ENCODE measurements around the gene MSH2.

GRCh38 chr2:47429795-47430194, 26.8 kb downstream of the MSH2 start:
- TF ChIP-seq BACH2 (CRISPR knock-in tag; IDR thresholded peaks at IDR 0.05; ENCODE audit: borderline replicate concordance) = no peak
- TF ChIP-seq ZFP30 (CRISPR knock-in tag; IDR thresholded peaks at IDR 0.05) = no peak
- no peak for TF ChIP-seq TCF4 (CRISPR knock-in tag; IDR thresholded peaks at IDR 0.05; ENCODE audit: borderline replicate concordance)
- no peak for TF ChIP-seq OSR1 (CRISPR knock-in tag; IDR thresholded peaks at IDR 0.05)
- no peak for TF ChIP-seq ARNTL (CRISPR knock-in tag; IDR thresholded peaks at IDR 0.05; ENCODE audit: borderline replicate concordance, low read depth)
- no peak for TF ChIP-seq PATZ1 (CRISPR knock-in tag; IDR thresholded peaks at IDR 0.05; ENCODE audit: borderline replicate concordance)
- no peak for TF ChIP-seq ESRRG (CRISPR knock-in tag; IDR thresholded peaks at IDR 0.05)
- no peak for TF ChIP-seq PPARA (CRISPR knock-in tag; IDR thresholded peaks at IDR 0.05; ENCODE audit: borderline replicate concordance)
- TF ChIP-seq RARB (CRISPR knock-in tag; IDR thresholded peaks at IDR 0.05) = no peak

Measured in SK-N-SH treated with all-trans-retinoic acid at 6 μM for 48 hours (cell line).